Dedifferentiated amniotic fluid mesenchymal stem cell (primary cell): Measurements from ENCODE around the gene ZNF107.
"Not testable (repeated sequence)": the region's sequence is repeated elsewhere in the genome, so short reads cannot be mapped to it uniquely, and the experiment has no call there.

ENCODE experiments used
- DNase-seq: peaks from one replicate; pipeline ENCODE4 v3.0.0-alpha.2; 2016; ENCODE audit errors: extremely low spot score

ZNF107 gene

DNA sequence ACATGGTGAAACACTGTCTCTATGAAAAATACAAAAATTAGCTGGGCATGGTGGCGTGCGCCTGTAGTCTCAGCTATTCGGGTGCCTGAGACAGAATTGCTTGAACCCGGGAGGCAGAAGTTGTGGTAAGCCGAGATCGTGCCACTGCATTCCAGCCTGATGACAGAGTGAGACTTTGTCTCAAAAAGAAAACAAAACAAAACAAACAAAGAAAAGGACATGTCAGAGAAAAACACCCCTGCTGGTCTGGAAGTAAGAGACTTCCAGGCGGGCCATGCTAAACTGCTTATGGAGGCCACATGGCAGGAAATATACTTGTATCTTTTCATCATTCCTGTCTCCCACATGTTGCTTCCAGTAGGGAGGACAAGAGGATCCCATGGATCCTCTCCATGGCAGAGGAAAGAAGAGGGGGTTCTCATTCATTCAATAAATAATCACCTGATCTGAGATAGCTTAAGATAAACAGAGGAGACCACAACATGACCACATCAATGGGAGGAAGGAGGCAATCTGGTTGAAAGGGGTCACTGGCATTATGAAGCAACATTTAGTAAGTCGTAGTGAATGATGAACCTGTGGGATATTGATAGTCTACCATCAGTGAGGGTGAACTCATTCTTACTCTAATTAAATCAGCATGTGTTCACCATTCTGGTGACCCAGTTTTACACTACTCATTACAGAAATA lies 67.8 kb downstream of the ZNF107 start:
- no peak for DNase-seq

- DNase-seq, result no peak
Observed at GRCh38 chr7:64736575-64736974, 70.6 kb downstream of the ZNF107 start.

GRCh38 chr7:64738403-64738802 lies 72.5 kb downstream of the ZNF107 start:
- not testable (repeated sequence) for DNase-seq

- not testable (repeated sequence) for DNase-seq
Observed at GRCh38 chr7:64738953-64739352, 73.0 kb downstream of the ZNF107 start.

DNA sequence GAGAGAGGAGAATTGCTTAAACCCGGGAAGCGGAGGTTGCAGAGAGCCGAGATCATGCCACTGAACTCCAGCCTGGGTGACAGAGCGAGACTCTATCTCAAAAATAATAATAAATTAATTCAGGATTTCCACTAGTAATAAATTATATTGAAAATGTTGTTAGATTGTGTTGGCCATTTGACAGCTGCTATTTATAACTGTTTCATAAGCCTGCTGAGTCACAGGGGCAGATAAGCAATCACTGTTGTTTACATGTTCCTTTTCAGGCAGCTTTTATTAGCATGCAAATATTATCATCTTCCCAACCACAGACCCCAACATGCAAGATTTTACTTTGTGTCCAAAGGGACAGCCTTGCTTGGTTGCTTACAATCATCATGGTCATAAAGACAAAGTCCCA lies 78.7 kb downstream of the ZNF107 start:
- no peak for DNase-seq

DNA sequence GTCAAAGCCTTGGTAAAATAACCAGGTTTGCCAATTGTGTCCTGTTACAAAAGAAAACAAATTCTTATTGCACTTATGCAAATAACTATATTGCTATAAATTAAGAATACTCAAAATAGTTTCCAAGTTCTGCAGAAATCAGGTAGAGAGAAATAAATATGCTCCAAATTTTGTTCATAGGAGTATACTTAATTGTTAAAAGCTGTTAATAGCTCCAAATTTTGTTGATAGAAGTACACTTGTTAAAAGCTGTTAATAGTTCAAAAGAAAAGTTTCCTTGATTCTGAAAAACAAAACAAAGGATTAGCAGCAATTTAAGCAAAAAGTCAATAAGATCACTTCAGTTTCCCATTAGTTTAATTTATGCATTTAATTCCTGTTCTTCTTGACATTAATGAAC lies 81.9 kb downstream of the ZNF107 start:
- DNase-seq, result no peak

- no peak for DNase-seq
Observed at GRCh38 chr7:64753032-64753431, 87.1 kb downstream of the ZNF107 start.

GRCh38 chr7:64755865-64756264 lies 89.9 kb downstream of the ZNF107 start:
- DNase-seq, result no peak

DNA sequence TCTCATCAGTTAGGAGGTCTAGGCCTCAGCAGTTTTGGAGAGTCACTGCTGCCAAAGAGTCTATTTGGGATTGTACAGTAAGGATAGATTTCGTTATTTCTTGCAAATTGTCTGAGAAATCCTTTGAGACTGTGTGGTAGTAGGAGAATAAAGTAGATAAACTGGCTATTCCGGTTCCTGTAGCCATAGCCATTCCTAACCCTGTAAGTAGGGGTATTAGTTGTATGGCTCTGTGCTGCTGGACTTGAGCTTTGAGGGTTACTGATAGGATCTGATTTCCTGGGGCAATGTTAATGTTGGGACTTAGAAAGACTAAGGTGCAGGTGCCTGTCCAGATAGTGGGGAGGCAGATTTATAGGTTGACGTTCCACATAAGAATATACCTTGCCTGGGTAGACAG lies 92.2 kb downstream of the ZNF107 start:
- no peak for DNase-seq
